ENCODE data around the gene UTP25. TPM values are rescaled to one million over a fixed set of nuclear protein-coding genes. Genes with fewer than 3 reads are reported as not detected.

Gene UTP25
- total and polyA plus RNA-seq, 2 of the 4 experiments (the other 2 are of a cell fraction), result 7.1 to 17.4 TPM

- Histone ChIP-seq H3K9me3 (ENCODE audit: control insufficient read depth, insufficient read depth, low read length) (peaks cover 3% of the 10 kb centered on the region), H4K20me1 (ENCODE audit: insufficient read depth, low read length) (no peaks in the 10 kb centered on the region), H4K5ac (ENCODE audit: low read depth, low read length) (no peak overlapping the region), H3K9me1 (ENCODE audit: insufficient read depth, low read length) (no peaks in the 10 kb centered on the region), H2AFZ (replicated peaks; ENCODE audit: low read length, poor library complexity) (no peak overlapping the region), H2BK15ac (ENCODE audit: low read depth, low read length) (no peak overlapping the region), H3K27ac (ENCODE audit: insufficient read depth, low read length) (no peak overlapping the region), H3K23ac (ENCODE audit: low read depth, low read length) (no peak overlapping the region), H3K4me2 (ENCODE audit: low read depth, low read length) (no peak overlapping the region), H3K4me1 (ENCODE audit: control insufficient read depth, insufficient read depth, low read length) (peaks cover 3% of the 10 kb centered on the region; the same call in 1 of the 2 replicates), H3K18ac (ENCODE audit: low read depth, low read length) (no peak overlapping the region), H4K91ac (ENCODE audit: insufficient read depth, low read depth, low read length) (no peak overlapping the region), H2AK9ac (replicated peaks; ENCODE audit: low read depth, low read length, poor library complexity) (no peak overlapping the region), H3K56ac (ENCODE audit: extremely low read depth, insufficient read depth, low read length) (no peak overlapping the region), H3K4ac (ENCODE audit: low read depth, low read length) (no peak overlapping the region), H3K9ac (ENCODE audit: low read depth, low read length) (no peak overlapping the region), H3K36me3 (ENCODE audit: control insufficient read depth, insufficient read depth, low read length) (no peaks in the 10 kb centered on the region), H3K14ac (replicated peaks; ENCODE audit: low read depth, low read length) (no peak overlapping the region), H3K4me3 (ENCODE audit: insufficient read depth, low read depth, low read length) (no peak overlapping the region), H3K27me3 (ENCODE audit: control insufficient read depth, insufficient read depth, low read length) (peaks cover 2% of the 10 kb centered on the region), H2AK5ac (ENCODE audit: low read depth, low read length) (no peak overlapping the region), H3K79me1 (ENCODE audit: low read depth in 1 of 2, low read length in 2 of 2) (no peaks in the 10 kb centered on the region), H2BK120ac (ENCODE audit: low read depth, low read length) (no peak overlapping the region), H2BK5ac (ENCODE audit: low read depth, low read length, poor library complexity, severe bottlenecking) (no peak overlapping the region), H2BK20ac (ENCODE audit: low read depth, low read length) (no peak overlapping the region), H4K8ac (ENCODE audit: low read depth in 2 of 2, low read length in 2 of 2) (no peak overlapping the region)
- ATAC-seq (ENCODE audit: low read depth) (no peak), DNase-seq (no peak)
- in situ Hi-C loops (cut with MboI; ENCODE audit: low sequenced_read_pairs), result loop anchor here (25.0 kb wide), 1 partner anchor 446 kb away; no protein-coding TSS in a partner anchor
- no TSS peak for BruUV-seq (replicated peaks)
- ChIA-PET POLR2A (ENCODE audit: unreplicated experiment) (no interaction called here), CTCF (no interaction called here)
- intact Hi-C loops (cut with micrococcal nuclease), result no loop called here
- TF ChIP-seq RAD21 (IDR thresholded peaks at IDR 0.05; ENCODE audit: low read length) (no peak), CHD1 (IDR thresholded peaks at IDR 0.05; ENCODE audit: low read depth, low read length) (no peak), MAFK (IDR thresholded peaks at IDR 0.05; ENCODE audit: low read depth, low read length) (no peak)
- no CpG with 5 or more reads among the region's 1 CpG for WGBS, 2 experiments (ENCODE audit: extremely low coverage in 2 of 2, insufficient read length in 1 of 2)
- dilution Hi-C loops (cut with HindIII; ENCODE audit: low sequenced_read_pairs, unreplicated experiment), result no loop called here
Measured at GRCh38 chr1:209866201-209866600, 38.4 kb downstream of the UTP25 start.
